B cell (primary cell): Measurements from ENCODE around the gene RRBP1. TPM values are rescaled to one million over a fixed set of nuclear protein-coding genes. Genes with fewer than 3 reads are reported as not detected.

ENCODE experiments used
- ATAC-seq: fragments of 200-7000 bp; cut with Tn5 transposase; one replicate; pipeline ENCODE4 v1.10.0; 2021; ENCODE audit warnings: low read depth, mild to moderate bottlenecking, moderate number of reproducible peaks, moderate library complexity
- CTCF ChIA-PET: fragments of 350-600 bp; sonication (Branson Sonifier 250); formaldehyde crosslinking; loops from one replicate; lab custom pipeline; 2021; ENCODE audit warnings: antibody characterized with exemption, inconsistent platforms; lab: Charles Lee
- POLR2A ChIA-PET: fragments of 350-600 bp; sonication (Branson Sonifier 250); formaldehyde crosslinking; loops from one replicate; lab custom pipeline; 2021; ENCODE audit warnings: antibody characterized with exemption; lab: Charles Lee
- DNase-seq: peaks from one replicate; pipeline ENCODE4 v3.0.0; 2013
- H2AFZ ChIP-seq: 2 replicates; pipeline ENCODE4 v1.6.1; 2012; ENCODE audit warnings: mild to moderate bottlenecking, low read depth, low read length; ENCODE audit not compliant: insufficient read depth, poor library complexity, severe bottlenecking
- H3K27ac ChIP-seq, 2 donors: 1 replicate in 1 of 2; 2 replicates in 1 of 2; pipeline ENCODE4 v1.5.1; 2012 to 2013; ENCODE audit warnings: low read length in 2 of 2, mild to moderate bottlenecking in 2 of 2, moderate library complexity in 1 of 2
- H3K27me3 ChIP-seq, 4 experiments: fragments of 200-600 bp in 1 of 4; sonication (generic) in 1 of 4; replicated peaks in 1 of 4; 1 replicate in 2 of 4; 2 replicates in 2 of 4; pipeline versions ENCODE4 v1.6.1 to v1.7.0; 2013 to 2016; ENCODE audit warnings: low read length in 3 of 4, mild to moderate bottlenecking in 2 of 4, mixed read lengths in 1 of 4, moderate library complexity in 1 of 4; ENCODE audit not compliant: insufficient read depth in 4 of 4, control insufficient read depth in 3 of 4; ENCODE audit errors: control extremely low read depth in 1 of 4
- H3K36me3 ChIP-seq, 2 experiments: replicated peaks in 1 of 2; 1 replicate in 1 of 2; 2 replicates in 1 of 2; pipeline versions ENCODE4 v1.6.1 to v1.7.1; 2013; ENCODE audit warnings: low read length in 1 of 2; ENCODE audit not compliant: insufficient read depth in 2 of 2, control insufficient read depth in 1 of 2; ENCODE audit errors: control extremely low read depth in 1 of 2, extremely low read depth in 1 of 2
- H3K4me1 ChIP-seq, 2 donors: fragments of 200-600 bp in 1 of 2; sonication (generic) in 1 of 2; 1 replicate in 1 of 2; 2 replicates in 1 of 2; pipeline versions ENCODE4 v1.5.1 to v1.6.1; 2013 to 2017; ENCODE audit warnings: low read length in 2 of 2; ENCODE audit not compliant: control insufficient read depth in 2 of 2, insufficient read depth in 2 of 2
- H3K4me2 ChIP-seq: replicated peaks from 2 replicates; pipeline ENCODE3; 2012; ENCODE audit warnings: mild to moderate bottlenecking, low read depth, low read length; ENCODE audit not compliant: poor library complexity, severe bottlenecking
- H3K4me3 ChIP-seq, 5 experiments: fragments of 200-600 bp in 1 of 5; sonication (generic) in 1 of 5; 1 replicate in 3 of 5; 2 replicates in 2 of 5; pipeline versions ENCODE4 v1.5.1 to v1.7.0; 2011 to 2016; ENCODE audit warnings: low read length in 4 of 5, mild to moderate bottlenecking in 4 of 5, low read depth in 2 of 5, control low read depth in 1 of 5, moderate library complexity in 1 of 5; ENCODE audit not compliant: insufficient read depth in 1 of 5; ENCODE audit errors: control extremely low read depth in 1 of 5, extremely low read depth in 1 of 5
- H3K79me2 ChIP-seq: fragments of 200-600 bp; sonication (generic); one replicate; pipeline ENCODE4 v1.6.0; 2016; ENCODE audit warnings: low read length; ENCODE audit not compliant: control insufficient read depth, insufficient read depth
- H3K9ac ChIP-seq: fragments of 200-600 bp; sonication (generic); 2 replicates; pipeline ENCODE4 v1.6.1; 2017; ENCODE audit warnings: mild to moderate bottlenecking, low read length, moderate library complexity
- H3K9me3 ChIP-seq, 3 donors: one replicate each; pipeline versions ENCODE4 v1.6.1 to v1.7.1; 2013; ENCODE audit warnings: low read length in 2 of 3; ENCODE audit not compliant: control insufficient read depth in 2 of 3, insufficient read depth in 1 of 3; ENCODE audit errors: control extremely low read depth in 1 of 3
- H4K20me1 ChIP-seq: 2 replicates; pipeline ENCODE4 v1.6.0; 2012; ENCODE audit warnings: mild to moderate bottlenecking, low read length; ENCODE audit not compliant: insufficient read depth, control insufficient read depth, poor library complexity, severe bottlenecking
- H3K27ac Mint-ChIP-seq: one replicate; pipeline ENCODE4 v1.8.0; 2021; ENCODE audit warnings: mixed read lengths
- H3K27me3 Mint-ChIP-seq: one replicate; pipeline ENCODE4 v1.8.0; 2021; ENCODE audit warnings: mixed read lengths
- H3K4me1 Mint-ChIP-seq: one replicate; pipeline ENCODE4 v1.8.0; 2021; ENCODE audit warnings: mixed read lengths
- H3K4me3 Mint-ChIP-seq: one replicate; pipeline ENCODE4 v1.8.0; 2021; ENCODE audit warnings: mixed read lengths
- H3K9me3 Mint-ChIP-seq: one replicate; pipeline ENCODE4 v1.8.0; 2022; ENCODE audit warnings: mixed read lengths; ENCODE audit not compliant: insufficient read depth
- EZH2 ChIP-seq: IDR thresholded peaks from 2 replicates; pipeline ENCODE4 v1.6.1; 2012; ENCODE audit warnings: borderline replicate concordance, low read depth, mild to moderate bottlenecking, moderate library complexity, low read length; ENCODE audit not compliant: insufficient read depth, poor library complexity, severe bottlenecking
- WGBS: methylation state at CpG from one replicate; pipeline ENCODE4 v1.1.5; 2013; ENCODE audit warnings: missing lambda C conversion rate; ENCODE audit not compliant: insufficient coverage; 5-methylcytosine and 5-hydroxymethylcytosine counted together
- intact Hi-C: fragments of 100-400 bp; cut with micrococcal nuclease; formaldehyde crosslinking; loops from one replicate; pipeline ENCODE4 v1.10.0; 2022
- polyA plus RNA-seq: library from polyadenylated mRNA; depleted of rRNA; stranded (reverse); fragments of >200 nt; gene quantifications from 2 replicates; pipeline ENCODE4 v1.2.3, GENCODE V29; 2012
- total RNA-seq, 2 donors: library from RNA; stranded (reverse); fragments of 120-200 nt in 1 of 2; gene quantifications; 1 replicate in 1 of 2; 2 replicates in 1 of 2; pipeline versions ENCODE4 v1.2.3 to v1.2.4, GENCODE V29; 2013 to 2022
- TF ChIP-seq, protein P1 (sequence below): fragments of 200-600 bp; IDR thresholded peaks from one replicate; pipeline ENCODE4 v1.8.0; 2022; ENCODE audit warnings: antibody characterized with exemption, mild to moderate bottlenecking

RRBP1 gene
- total and polyA plus RNA-seq, 2 donors (not counting 1 experiment from before 2014, with no cell fraction given): 10.9 to 27.5 TPM

DNA sequence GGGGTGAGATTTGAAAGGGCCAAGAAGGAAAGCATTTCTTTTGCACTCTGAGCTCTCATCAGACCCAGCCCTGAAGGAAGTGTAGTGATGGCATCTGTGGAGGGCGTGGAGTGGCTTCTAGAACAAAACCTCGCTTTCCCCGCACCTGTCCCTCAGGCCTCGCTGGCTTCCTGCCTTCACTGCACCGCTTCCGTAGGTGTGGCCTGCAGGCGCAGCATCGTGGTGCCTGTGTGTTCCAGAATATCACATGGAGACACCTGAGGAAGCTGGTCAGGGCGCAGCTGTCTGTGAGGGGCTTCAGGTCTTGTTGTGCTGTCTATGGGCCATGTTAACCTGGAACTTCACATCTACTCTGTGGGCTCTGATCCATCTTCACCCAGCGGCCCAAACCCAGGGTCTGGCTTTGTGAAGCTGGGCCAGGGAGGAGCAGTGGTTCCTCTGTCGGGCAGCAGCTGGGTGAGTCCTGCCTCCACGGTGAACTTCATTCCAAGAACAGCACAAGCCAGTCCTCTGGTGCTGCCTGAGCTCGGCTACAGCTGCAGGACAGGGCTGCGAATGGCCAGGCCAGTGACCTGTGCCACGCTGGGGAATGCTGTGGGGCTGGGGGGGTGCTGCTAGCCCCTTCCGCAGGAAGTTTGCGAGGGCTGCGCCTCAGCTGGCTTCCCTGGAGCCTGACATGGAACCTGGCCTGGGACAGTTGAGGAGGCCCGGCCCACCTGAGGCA, 71.3 kb downstream of the RRBP1 start:
- H3K27me3 ChIP-seq: no peaks in the 10 kb centered on the region
- intact Hi-C loops: no loop called here
- Mint-ChIP-seq H3K4me3 (peak overlapping the region; percentile 14), H3K27me3 (no peaks in the 10 kb centered on the region), H3K9me3 (no peaks in the 10 kb centered on the region), H3K4me1 (peaks cover 16% of the 10 kb centered on the region), H3K27ac (peak overlapping the region; percentile 37)
- H3K36me3 ChIP-seq: peaks cover 0 to 5% of the 10 kb centered on the region in 2 experiments
- no peak overlapping the region for H3K4me3 ChIP-seq
- no peaks in the 10 kb centered on the region for H3K79me2 ChIP-seq
- no peak for TF ChIP-seq EZH2
- TF ChIP-seq, protein P1, sequence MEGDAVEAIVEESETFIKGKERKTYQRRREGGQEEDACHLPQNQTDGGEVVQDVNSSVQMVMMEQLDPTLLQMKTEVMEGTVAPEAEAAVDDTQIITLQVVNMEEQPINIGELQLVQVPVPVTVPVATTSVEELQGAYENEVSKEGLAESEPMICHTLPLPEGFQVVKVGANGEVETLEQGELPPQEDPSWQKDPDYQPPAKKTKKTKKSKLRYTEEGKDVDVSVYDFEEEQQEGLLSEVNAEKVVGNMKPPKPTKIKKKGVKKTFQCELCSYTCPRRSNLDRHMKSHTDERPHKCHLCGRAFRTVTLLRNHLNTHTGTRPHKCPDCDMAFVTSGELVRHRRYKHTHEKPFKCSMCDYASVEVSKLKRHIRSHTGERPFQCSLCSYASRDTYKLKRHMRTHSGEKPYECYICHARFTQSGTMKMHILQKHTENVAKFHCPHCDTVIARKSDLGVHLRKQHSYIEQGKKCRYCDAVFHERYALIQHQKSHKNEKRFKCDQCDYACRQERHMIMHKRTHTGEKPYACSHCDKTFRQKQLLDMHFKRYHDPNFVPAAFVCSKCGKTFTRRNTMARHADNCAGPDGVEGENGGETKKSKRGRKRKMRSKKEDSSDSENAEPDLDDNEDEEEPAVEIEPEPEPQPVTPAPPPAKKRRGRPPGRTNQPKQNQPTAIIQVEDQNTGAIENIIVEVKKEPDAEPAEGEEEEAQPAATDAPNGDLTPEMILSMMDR: no peak
- H4K20me1 ChIP-seq: no peaks in the 10 kb centered on the region
- no peak overlapping the region for H3K27ac ChIP-seq
- 46% methylated on average over 19 of the region's 19 CpGs for WGBS
- peak; percentile 32 for DNase-seq
- CTCF ChIA-PET: interaction anchor here (0.6 to 1.7 kb wide), 4 partner anchors 10 to 872 kb away, joined by 3 read pairs; partner anchors contain the start of gene DSTN
- peaks cover 14 to 25% of the 10 kb centered on the region in 2 donors for H3K4me1 ChIP-seq
- peak overlapping the region; percentile 42 for H3K4me2 ChIP-seq
- peak overlapping the region; percentile 59 for H2AFZ ChIP-seq
- H3K9ac ChIP-seq: no peak overlapping the region
- no peaks in the 10 kb centered on the region for H3K9me3 ChIP-seq
- ATAC-seq: peak; percentile 49
- POLR2A ChIA-PET: no interaction called here

DNA sequence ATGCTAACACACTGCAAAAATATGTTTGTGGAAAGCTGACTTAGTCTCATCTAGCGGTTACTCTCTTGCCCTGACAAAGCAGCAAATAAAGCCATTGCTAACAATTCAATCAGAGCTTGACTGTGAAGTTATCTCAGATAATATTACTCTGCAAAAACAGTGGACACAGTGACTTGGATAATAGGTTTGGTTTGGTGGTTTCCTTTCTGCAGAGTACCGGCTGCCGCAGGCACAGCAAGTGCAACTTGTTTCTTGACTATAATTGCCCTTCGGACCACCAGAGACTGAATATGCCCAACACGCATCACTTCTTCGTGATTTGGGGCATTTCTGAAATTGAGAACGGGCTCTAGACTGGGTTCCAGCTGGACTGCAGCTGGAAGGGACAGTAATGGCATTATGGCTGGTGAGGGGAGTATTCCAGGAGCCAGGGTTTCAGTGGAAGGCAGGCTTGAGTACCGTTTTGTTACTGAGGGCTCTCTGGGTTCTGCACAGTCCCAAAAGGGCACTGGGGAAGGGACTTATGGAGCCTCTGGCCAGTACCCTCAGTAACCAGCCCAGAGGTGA, 72.1 kb downstream of the RRBP1 start:
- DNase-seq (no peak), ATAC-seq (no peak)
- H3K27me3 Mint-ChIP-seq: no peaks in the 10 kb centered on the region
- TF ChIP-seq, protein P1: no peak
- TF ChIP-seq EZH2: no peak
- no peak overlapping the region for H3K4me3 ChIP-seq
- H3K9ac ChIP-seq: no peak overlapping the region
- peak overlapping the region; percentile 59 for H2AFZ ChIP-seq
- H4K20me1 ChIP-seq: no peaks in the 10 kb centered on the region
- CTCF ChIA-PET: interaction anchor here (1.3 to 1.7 kb wide), 3 partner anchors 11 to 288 kb away, joined by 3 read pairs; partner anchors contain the start of gene DSTN
- POLR2A ChIA-PET: no interaction called here
- WGBS: 64% methylated on average over 6 of the region's 8 CpGs
- no peak overlapping the region for H3K4me3 Mint-ChIP-seq
- no peak overlapping the region for H3K27ac ChIP-seq
- no peaks in the 10 kb centered on the region for H3K9me3 Mint-ChIP-seq
- no peaks in the 10 kb centered on the region for H3K79me2 ChIP-seq
- H3K27me3 ChIP-seq: no peaks in the 10 kb centered on the region
- intact Hi-C loops: no loop called here
- peaks cover 0 to 6% of the 10 kb centered on the region in 2 experiments for H3K36me3 ChIP-seq
- H3K27ac Mint-ChIP-seq: no peak overlapping the region
- H3K9me3 ChIP-seq: no peaks in the 10 kb centered on the region
- peak overlapping the region; percentile 42 for H3K4me2 ChIP-seq
- H3K4me1 Mint-ChIP-seq: peaks cover 16% of the 10 kb centered on the region
- peaks cover 11 to 16% of the 10 kb centered on the region in 2 donors for H3K4me1 ChIP-seq
